NCI-H2227 treated with DMSO at 0.1 percent for 48 hours (cell line): Measurements from ENCODE around the gene SLC41A3.

Experiments used
- DNase-seq: peaks from one replicate; lab custom pipeline; 2025; lab: John Stamatoyannopoulos, UW

SLC41A3 gene

GRCh38 chr3:126026761-126027160 is 57.2 kb downstream of the SLC41A3 start:
- no peak for DNase-seq

GRCh38 chr3:126026277-126026751 is 57.6 kb downstream of the SLC41A3 start:
- no peak for DNase-seq

- DNase-seq, result no peak
Measured at GRCh38 chr3:126025862-126026261, 58.1 kb downstream of the SLC41A3 start.

GRCh38 chr3:126025116-126025729 is 58.7 kb downstream of the SLC41A3 start:
- DNase-seq, result no peak

GRCh38 chr3:126024049-126024854 is 59.7 kb downstream of the SLC41A3 start:
- no peak for DNase-seq

GRCh38 chr3:126023390-126023789 is 60.5 kb downstream of the SLC41A3 start:
- no peak for DNase-seq

GRCh38 chr3:126022741-126023359 is 61.1 kb downstream of the SLC41A3 start:
- DNase-seq, result no peak

GRCh38 chr3:126021702-126022101 is 62.2 kb downstream of the SLC41A3 start:
- no peak for DNase-seq

GRCh38 chr3:126021224-126021623 is 62.7 kb downstream of the SLC41A3 start:
- DNase-seq, result no peak

GRCh38 chr3:126019683-126020082 is 64.2 kb downstream of the SLC41A3 start:
- no peak for DNase-seq

- DNase-seq, result no peak
Measured at GRCh38 chr3:126018995-126019394, 64.9 kb downstream of the SLC41A3 start.

GRCh38 chr3:126018545-126018944 is 65.4 kb downstream of the SLC41A3 start:
- no peak for DNase-seq

- DNase-seq, result no peak
Measured at GRCh38 chr3:126017362-126017761, 66.6 kb downstream of the SLC41A3 start.

- DNase-seq, result no peak
Measured at GRCh38 chr3:126016616-126017015, 67.3 kb downstream of the SLC41A3 start.

GRCh38 chr3:126015075-126015474 is 68.8 kb downstream of the SLC41A3 start:
- DNase-seq, result no peak

- DNase-seq, result no peak
Measured at GRCh38 chr3:126014252-126014651, 69.7 kb downstream of the SLC41A3 start.

GRCh38 chr3:126013751-126014156 is 70.2 kb downstream of the SLC41A3 start:
- DNase-seq, result no peak

GRCh38 chr3:126009181-126009580 is 74.7 kb downstream of the SLC41A3 start:
- no peak for DNase-seq

GRCh38 chr3:126008219-126008618 is 75.7 kb downstream of the SLC41A3 start:
- DNase-seq, result no peak

- DNase-seq, result no peak
Measured at GRCh38 chr3:126005951-126006350, 78.0 kb downstream of the SLC41A3 start.

GRCh38 chr3:126004692-126005091 is 79.2 kb downstream of the SLC41A3 start:
- DNase-seq, result no peak

GRCh38 chr3:126004217-126004616 is 79.7 kb downstream of the SLC41A3 start:
- DNase-seq, result no peak
